GM19239 (cell line): Measurements from ENCODE around the gene PTPN3.
"Not testable (repeated sequence)": the region's sequence is repeated elsewhere in the genome, so short reads cannot be mapped to it uniquely, and the experiment has no call there.

Source experiments
- DNase-seq: peaks from one replicate; pipeline ENCODE4 v3.0.0; 2011; ENCODE audit warnings: low spot score; ENCODE audit not compliant: insufficient read length
- FAIRE-seq: peaks from 2 replicates; lab custom pipeline; 2011; peaks lifted over from hg19 to GRCh38; lab: Jason Lieb, UNC

PTPN3 gene

DNA sequence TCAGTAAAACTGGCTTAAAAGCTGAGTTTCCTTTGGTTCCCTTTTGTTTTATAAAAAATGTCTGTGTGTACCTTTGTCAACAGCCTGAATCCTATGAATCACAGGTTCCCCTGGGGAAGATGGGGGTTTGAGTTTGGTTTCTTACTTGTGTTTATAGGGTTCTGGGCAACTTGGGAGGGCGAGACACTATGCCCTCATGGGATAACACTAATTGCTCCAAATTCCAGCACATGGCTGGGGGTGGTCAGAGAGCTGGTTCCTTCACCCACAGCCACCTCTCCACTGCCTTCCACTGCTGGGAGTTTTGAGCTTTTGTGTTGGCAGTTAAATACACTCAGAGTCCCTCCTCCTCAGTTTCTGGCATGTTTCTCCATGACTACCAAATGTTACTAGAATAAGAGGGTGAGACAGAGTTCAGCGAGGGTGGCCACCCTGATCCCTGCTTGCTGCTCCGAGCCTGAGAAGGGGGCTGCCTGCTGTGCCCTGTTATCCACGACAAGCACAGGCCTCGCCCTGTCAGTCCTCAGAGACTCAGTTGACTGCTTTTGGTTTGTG, 94.3 kb downstream of the PTPN3 start:
- DNase-seq (no peak), FAIRE-seq (no peak)

DNA sequence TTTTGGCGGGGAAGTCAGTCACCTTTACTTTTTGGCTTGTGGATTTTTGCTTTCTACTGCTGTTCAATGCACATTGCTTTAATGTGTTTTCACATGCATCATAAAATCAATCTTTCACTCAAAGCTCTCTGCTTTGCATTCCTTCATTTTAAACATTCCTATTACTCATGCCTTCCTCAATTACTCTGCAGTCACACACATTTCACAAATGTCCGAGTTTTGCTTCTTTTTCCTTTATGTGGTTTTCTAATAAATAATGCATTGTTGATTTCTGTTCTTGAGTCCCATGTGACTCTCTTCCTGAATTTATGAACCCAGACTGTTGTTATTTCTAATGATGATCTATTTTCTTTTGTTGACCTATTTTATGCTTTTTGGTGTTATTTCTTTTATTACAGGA, 95.0 kb downstream of the PTPN3 start:
- DNase-seq (no peak), FAIRE-seq (no peak)

DNA sequence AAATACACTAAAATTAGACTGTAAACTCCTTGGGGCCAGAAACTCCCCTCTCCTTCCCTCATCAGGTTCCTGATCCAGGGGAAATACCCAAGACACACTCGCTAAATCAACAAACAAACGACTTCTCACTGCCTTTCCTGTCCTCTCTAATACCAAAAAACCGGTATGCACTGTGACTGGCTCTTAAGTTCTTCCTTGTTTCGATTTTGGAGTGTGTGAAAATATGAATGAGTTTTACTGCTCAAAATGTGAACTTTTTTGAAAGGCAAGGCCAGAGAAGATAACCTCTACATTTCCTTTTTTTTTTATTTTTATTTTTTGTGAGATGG, 96.2 kb downstream of the PTPN3 start:
- DNase-seq (no peak), FAIRE-seq (no peak)

DNA sequence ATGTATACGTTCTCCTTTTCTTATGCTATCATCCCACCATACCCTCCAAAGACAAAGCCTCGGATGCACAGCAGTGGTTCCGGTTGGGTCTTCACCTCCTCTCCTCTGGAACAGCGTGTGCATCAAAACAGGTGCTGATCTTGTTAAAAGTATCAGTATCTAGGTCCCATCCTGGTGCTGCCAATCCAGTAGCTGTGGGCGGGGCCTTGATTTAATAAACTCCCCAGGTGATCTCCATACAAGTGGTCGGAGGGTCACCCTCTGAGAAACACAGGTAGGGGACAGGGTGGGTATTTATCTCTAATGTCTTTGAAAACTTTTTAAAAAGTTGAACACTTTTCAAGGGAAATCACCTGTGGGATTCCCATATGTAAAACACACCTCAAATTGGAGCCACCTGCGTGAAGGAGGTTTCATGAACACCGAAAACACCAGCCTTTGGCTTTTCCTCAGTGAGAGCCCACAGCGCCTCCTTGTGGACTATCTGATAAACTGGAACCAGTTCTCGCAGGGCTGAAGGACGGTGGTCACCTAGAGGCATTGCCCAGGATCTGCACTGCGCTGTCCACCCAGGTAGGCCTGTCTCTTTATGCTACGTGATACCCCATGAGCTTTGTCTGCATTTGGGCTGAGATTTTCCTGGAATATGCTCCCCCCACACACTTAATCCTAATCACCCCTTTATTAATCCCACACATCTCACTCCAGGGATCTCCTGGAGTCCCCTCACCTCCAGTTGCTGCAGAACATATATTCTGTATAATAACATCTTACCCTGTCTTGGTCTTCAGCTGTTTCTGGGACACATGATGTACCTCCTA, 96.7 kb downstream of the PTPN3 start:
- peak; percentile 43 for DNase-seq
- peak; percentile 87 for FAIRE-seq

DNA sequence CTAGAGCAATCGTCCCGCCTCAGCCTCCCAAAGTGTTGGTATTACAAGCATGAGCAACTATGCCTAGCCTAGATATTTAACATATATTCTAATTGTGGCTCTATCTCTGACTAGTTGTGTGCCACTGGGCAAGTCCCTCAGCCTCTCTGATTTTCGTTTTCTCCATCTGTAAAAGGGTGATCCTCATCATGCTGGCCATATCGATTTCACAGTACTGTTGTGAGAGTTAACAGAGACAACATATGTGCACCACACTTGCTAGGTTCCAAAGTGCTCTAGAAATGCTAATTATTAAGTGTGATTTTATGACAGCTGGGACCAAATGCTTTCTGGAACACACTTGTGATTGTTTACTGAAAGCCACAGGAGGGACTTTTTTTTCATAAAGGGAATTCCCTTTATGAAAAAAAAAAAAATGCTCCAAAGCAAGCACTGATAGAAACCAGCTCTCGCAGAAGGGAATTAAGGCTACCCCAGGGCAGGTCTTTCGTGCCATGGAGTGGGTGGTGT, 98.8 kb downstream of the PTPN3 start:
- FAIRE-seq: peak; percentile 86
- no peak for DNase-seq

DNA sequence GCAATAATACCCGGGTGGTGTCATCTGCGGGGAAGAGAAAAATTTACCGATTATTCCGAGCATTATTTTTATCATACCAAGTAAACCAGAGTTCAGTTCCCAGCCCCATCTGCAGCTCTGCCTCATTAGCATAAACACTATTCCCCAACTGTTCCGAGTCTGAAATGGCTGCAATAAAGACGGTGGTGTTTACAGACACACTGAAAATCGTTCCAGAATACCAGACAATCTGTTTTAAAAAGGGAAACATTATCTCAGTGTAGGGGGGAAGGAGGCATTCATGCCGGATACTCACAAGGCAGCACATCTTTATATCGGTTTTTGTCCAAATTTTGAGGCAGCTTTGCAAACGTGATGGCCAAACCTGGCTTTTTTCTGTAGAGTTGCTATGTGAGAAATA, 106.9 kb downstream of the PTPN3 start:
- FAIRE-seq (no peak), DNase-seq (no peak)

DNA sequence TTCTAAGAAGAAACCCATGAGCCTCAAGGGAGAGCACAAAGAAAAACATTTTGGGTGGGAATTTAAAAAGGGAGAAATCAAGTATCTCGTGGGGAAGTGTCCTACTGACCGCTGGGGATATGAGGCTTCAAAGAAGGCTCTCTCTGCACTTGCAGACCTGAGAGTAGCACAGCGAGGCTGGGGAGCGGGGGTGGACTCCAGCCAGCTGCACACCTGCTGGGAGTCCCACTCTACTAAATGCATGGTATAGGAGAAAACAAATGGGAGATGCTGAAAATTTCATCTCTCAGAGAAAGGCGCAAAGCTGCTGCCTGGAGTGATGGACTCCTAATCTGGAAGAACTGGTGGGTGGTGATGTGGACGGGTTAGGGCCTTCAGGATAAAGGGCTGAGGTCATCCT, 110.3 kb downstream of the PTPN3 start:
- DNase-seq (no peak), FAIRE-seq (no peak)

DNA sequence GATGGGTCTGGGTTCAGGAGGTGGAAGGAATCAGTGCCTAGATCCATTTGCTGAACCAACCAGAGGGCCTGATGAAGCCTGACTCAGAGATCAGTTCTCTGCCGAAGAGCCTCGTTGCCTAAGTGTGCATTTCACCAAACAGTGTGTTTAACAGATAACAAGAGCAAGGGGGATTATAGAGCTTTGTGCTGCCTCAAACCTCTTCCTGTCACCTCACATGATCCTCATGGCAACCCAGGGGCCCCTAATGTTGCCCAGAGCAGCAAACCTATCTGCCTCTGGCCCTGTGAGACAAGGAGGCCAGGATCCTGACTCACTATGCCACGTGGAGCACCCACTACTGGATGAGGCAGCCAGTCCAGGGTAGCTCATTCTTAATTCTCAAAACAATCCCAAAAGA, 110.9 kb downstream of the PTPN3 start:
- no peak for DNase-seq

DNA sequence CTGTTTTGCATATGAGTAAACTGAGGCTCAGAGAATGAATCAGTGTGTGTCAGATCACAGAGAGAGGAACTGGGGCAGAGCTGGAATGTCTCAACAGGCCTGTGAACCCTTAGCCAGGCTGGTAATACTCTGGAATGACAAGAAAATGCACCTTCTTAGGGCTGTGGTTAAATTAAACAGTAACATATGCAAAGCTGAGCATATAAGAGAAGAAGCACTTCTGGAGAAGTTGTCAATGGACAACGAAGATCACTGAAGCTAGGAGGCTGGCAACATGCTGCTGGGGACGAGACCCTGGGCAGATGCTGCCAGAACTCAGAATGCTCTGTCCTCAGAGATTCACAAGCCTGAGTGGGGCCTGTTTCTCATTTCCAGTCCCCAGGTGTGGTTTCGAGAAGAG, 112.6 kb downstream of the PTPN3 start:
- FAIRE-seq (peak; percentile 73), DNase-seq (no peak)

More for the DNA sequence above, 110.9 kb downstream of the PTPN3 start:
- FAIRE-seq: no peak

DNA sequence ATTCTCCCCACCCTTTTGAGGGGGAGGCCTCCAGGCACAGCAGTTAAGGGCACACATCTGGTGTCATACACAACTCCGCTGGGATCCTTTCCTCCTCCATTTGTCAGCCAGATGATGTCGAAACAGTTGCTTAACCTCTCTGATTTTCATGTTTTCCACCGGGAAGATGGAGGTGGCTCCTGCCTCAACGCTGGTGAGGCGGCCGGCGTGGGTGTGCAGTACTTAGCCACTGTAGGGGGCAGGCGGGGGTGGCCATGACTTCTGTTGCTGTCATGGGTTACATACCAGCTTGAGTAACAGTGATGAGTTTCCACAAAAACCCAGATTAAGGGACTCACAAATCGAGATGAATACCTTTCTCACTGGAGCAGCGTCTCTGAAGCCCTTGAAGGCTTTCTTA, 114.2 kb downstream of the PTPN3 start:
- FAIRE-seq (no peak), DNase-seq (no peak)

DNA sequence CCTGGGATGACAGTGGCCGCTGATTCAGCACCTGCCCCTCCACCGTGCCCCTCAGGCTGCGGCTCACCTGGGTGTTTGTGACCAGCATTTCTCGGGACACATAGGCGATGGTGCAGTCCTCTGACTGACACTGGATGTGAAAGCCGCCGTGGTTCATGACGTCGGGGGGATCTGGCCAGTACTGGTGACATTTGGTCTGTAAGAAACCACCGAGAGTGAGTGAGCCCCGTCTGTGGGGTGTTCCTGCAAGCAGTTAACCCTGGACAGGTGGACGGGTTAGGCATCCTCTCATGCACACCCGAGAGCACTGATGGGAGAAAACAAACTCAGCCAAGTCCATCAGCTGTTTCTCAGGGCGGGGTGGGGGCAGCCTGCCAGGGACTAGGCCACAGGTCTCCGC, 114.8 kb downstream of the PTPN3 start:
- no peak for FAIRE-seq
- no peak for DNase-seq

DNA sequence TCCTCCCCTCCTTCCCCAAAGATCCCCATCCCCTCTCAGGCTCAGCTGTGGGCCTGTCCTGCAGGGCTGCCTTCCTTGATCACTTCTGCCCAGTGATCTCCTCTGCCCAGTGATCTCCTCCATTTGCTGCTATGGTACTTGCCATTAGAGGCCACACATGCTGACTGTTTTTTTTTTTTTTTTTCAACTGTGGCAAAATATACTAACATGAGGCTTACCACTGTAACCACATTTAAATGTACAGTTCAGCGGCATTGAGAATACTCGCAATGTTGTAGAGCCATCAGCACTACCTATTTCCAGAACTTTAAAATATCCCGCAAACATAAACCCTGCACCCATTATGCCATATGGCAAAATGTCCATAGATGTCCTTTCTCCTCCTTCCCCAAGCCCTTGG, 115.5 kb downstream of the PTPN3 start:
- FAIRE-seq (no peak), DNase-seq (no peak)

DNA sequence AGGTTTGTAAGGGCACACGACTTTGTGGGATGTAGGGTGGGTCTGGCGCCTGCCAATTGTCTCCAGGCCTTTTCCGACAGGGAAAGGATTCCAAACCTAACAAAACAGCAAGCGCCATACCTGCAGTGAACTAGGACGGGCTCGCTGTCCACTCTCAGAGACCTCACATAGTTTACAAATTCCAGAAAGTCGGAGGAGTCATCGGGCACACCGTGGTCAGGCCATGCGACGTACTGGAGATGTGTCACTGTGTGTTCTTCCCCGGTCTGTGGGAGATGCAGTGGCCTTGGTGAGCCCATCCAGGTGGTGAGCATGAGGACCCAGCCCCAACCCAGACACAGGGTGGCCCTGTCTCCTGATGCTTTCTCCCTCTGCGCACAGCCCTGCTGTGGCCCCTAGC, 115.9 kb downstream of the PTPN3 start:
- DNase-seq (no peak), FAIRE-seq (no peak)

DNA sequence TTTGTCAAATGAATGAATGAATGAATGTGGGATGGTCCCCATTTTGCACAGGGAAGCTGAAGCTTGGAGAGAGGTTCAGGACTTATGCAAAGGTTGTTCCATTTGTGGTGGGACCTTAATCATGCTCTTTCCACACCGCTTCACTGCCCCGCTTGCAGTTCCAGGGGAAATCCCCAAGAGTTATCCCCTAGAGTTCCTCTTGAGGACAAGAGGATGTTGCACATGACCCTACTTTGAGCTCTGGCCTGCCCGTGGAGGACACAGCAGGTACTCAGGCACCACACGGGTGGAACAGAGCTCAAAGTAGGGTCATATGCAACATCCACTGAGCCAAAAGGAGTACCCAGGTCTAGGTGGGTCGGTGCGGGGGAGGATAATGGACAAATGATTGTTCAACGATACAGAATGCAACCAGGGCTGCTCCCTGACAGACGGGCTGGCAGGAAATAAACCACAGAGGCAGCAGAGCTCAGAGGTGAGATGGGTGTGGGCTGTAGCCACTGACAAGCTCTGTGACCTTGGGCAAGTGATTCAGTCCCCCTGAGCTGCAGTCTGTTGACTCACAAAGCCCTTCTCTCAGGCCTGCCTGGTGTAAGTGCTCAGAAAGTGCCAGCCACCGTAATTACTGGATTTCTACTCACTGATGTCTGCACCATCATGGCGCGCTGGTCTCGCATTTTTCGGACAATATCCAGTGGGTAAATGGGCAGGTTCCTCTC, 116.9 kb downstream of the PTPN3 start:
- FAIRE-seq (peak; percentile 88), DNase-seq (peak; percentile 30)

DNA sequence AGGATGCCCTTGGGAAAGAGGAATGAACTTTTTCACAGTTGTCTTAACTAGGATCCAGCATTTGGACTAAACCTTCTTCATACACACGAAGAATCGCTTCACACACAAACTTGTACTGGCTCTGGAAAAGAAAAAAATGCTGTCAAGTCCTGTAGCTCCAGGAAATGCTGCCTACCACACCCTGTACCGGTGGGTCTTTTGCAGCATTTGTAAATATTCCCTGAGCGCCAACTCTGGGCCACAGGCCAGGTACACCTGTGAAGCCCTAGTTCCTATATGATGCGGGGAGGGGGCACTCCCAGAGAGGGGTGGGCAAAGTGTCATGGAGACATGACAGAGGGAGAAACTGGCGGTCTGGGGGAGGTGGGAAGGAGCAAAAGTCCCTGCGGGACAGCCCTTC, 118.6 kb downstream of the PTPN3 start:
- no peak for FAIRE-seq
- no peak for DNase-seq

DNA sequence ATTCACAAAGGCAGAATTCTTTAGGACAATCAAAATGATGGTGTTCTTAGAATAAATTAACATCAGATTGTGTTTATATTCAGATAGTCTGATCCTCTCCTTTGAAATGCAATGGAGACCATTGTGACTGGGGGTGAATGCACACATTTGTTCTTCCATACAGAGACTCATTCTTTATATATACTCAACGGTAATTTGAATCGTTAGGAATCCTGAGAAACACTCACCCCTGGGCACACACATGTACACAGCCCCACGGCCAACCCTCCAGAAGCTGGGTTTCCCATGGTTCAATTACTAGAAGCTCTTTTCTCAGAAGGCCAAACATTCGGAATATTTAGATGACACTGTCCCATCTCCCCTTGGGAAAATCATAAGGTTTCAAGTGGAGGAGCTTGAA, 119.8 kb downstream of the PTPN3 start:
- no peak for FAIRE-seq
- DNase-seq: no peak

DNA sequence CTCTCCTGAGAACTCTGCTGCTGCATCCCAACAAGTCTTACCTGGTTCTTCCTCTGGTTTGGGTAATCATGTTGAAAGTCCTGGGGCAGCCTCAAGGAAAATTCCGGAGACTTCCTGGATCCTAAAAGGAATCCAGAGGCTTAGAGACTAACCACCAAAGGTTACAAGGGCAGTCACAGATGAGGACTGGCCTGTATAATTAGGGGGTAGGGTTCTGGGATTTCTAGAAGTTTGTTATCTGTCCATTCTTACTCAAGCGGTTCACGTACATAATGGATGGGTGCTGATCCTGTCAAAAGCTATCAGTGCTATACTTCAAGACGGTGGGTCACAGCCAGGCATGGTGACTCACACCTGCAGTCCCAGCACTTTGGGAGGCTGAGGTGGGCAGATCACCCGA, 125.9 kb downstream of the PTPN3 start:
- FAIRE-seq: no peak
- DNase-seq: no peak

DNA sequence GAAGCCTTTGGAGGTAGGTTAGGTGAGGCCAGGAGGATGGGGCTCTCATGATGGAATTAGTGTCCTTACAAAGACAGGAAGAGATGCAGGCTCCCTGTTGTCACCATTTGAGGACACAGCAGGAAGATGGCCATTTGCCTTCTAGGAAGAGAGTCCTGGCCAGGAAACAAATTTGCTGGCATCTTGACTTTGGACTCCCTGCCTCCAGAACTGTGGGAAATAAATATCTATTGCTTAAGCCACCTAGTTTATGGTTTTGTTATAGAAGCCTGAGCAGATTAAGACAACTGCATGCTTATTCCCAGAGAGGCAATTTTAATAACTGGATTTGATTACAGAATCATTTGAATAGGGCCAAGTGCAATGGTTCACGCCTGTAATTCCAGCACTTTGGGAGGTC, 126.7 kb downstream of the PTPN3 start:
- FAIRE-seq (no peak), DNase-seq (no peak)

DNA sequence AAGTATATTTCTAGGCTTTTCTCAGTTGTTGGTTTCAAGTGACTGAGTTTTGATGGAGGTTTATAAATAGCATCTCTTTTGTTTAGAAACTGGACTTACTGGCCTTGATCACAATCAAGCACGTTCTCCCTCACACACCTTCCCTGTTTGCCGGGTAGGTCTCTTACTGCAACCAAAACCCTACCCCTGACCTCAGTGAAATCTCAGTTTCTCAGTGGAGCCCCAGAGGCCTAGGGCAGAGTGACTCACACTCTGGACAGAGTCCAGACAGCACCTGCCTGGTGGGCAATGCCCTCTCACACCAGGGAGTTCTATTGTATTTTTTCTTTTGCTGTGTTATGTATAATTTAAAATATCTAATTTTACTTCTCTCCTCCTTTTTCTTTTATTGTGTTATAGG, 128.8 kb downstream of the PTPN3 start:
- FAIRE-seq (no peak), DNase-seq (no peak)

DNA sequence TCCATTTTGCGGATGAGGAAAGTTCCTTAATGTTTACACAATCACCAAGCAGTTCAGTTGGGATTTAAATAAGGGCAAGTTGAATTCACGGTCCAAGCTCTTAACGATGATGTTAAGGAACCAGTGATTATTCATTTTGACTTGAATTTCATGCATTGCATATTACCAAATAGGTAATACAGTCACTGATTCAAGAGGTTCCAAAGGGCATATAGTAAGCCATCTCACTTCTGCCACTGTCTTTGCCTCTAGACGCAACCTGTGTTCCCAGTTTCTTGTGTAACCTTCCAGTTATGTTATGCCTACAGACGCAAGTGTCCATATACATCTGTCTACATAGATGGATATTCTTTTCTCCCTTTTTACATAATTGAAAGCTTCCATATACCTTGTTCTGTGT, 137.3 kb downstream of the PTPN3 start:
- DNase-seq (no peak), FAIRE-seq (no peak)

DNA sequence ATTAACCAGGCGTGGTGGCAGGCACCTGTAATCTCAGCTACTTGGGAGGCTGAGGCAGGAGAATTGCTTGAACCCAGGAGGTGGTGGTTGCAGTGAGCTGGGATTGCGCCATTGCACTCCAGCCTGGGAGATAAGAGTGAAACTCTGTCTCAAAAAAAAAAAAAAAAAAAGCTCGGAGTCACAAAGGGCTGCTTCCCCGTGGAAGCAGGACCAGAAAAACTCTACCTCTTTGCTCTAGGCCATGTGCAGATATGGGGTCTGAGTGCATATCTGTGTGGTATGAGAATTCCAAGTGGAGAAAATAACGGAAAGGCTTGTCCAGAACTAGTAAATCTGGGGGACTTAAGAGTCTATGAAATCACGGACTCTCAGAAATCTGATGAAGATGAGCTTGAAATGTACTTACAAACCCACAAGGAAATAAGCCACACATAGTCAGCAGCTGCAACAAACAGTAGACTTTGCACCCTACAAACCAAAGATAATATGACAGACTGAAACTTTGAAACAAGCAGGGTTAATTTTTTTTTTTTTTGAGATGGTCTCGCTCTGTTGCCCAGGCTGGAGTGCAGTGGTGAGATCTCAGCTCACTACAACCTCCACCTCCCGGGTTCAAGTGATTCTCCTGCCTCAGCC, 139.0 kb downstream of the PTPN3 start:
- not testable (repeated sequence) for DNase-seq, FAIRE-seq
